Karpas-422 (cell line): ENCODE data around the gene SLC12A5. TPM values are rescaled to one million over a fixed set of nuclear protein-coding genes. Genes with fewer than 3 reads are reported as not detected.
"Not testable (repeated sequence)": the region's sequence is repeated elsewhere in the genome, so short reads cannot be mapped to it uniquely, and the experiment has no call there.

ENCODE experiments used
- DNase-seq: peaks from one replicate; pipeline ENCODE4 v3.0.0-alpha.2; 2015
- H2AFZ ChIP-seq: fragments of 200-600 bp; sonication (generic); 2 replicates; pipeline ENCODE4 v1.6.1; 2014; ENCODE audit warnings: antibody characterized with exemption, low read length, mixed read lengths
- H3K27ac ChIP-seq: fragments of 200-600 bp; sonication (generic); 2 replicates; pipeline ENCODE4 v1.5.1; 2014; ENCODE audit warnings: mild to moderate bottlenecking, low read length, moderate library complexity
- H3K27me3 ChIP-seq: fragments of 200-600 bp; sonication (generic); 2 replicates; pipeline ENCODE4 v1.6.1; 2014; ENCODE audit warnings: low read length, mixed read lengths
- H3K36me3 ChIP-seq: fragments of 200-600 bp; sonication (generic); 2 replicates; pipeline ENCODE4 v1.6.1; 2014; ENCODE audit warnings: low read length, mixed read lengths; ENCODE audit not compliant: insufficient read depth
- H3K4me1 ChIP-seq: fragments of 200-600 bp; sonication (generic); 2 replicates; pipeline ENCODE4 v1.6.1; 2014; ENCODE audit warnings: mild to moderate bottlenecking, low read length, mixed read lengths
- H3K4me2 ChIP-seq: fragments of 200-600 bp; sonication (generic); 2 replicates; pipeline ENCODE4 v1.6.1; 2014; ENCODE audit warnings: low read length, low read depth, mild to moderate bottlenecking; ENCODE audit not compliant: poor library complexity, severe bottlenecking
- H3K4me3 ChIP-seq: fragments of 200-600 bp; sonication (generic); 2 replicates; pipeline ENCODE4 v1.5.1; 2014; ENCODE audit warnings: mild to moderate bottlenecking, antibody characterized with exemption, low read length, mixed read lengths
- H3K79me2 ChIP-seq: fragments of 200-600 bp; sonication (generic); 2 replicates; pipeline ENCODE4 v1.6.1; 2014; ENCODE audit warnings: mild to moderate bottlenecking, low read length, mixed read lengths
- H3K9ac ChIP-seq: fragments of 200-600 bp; sonication (generic); 2 replicates; pipeline ENCODE4 v1.6.0; 2014; ENCODE audit warnings: low read length
- H3K9me2 ChIP-seq: fragments of 200-600 bp; sonication (generic), shearing (Covaris generic); replicated peaks from 2 replicates; pipeline ENCODE4 v1.6.0; 2014; ENCODE audit warnings: mild to moderate bottlenecking, low read length, moderate library complexity; ENCODE audit not compliant: insufficient read depth
- H3K9me3 ChIP-seq: fragments of 300-700, 200-600 bp; sonication (generic); 2 replicates; pipeline ENCODE4 v1.6.1; 2014; ENCODE audit warnings: low read length, mixed read lengths
- H4K20me1 ChIP-seq: fragments of 200-600 bp; sonication (generic); 2 replicates; pipeline ENCODE4 v1.6.1; 2014; ENCODE audit warnings: mild to moderate bottlenecking, antibody characterized with exemption, low read length, low read depth; ENCODE audit not compliant: insufficient read depth
- total RNA-seq: library from RNA; depleted of rRNA; stranded (reverse); fragments of >200 nt; shearing (Covaris generic); gene quantifications from 2 replicates; pipeline ENCODE4 v1.2.3, GENCODE V29; 2014; ENCODE audit warnings: low replicate concordance; rRNA removed

SLC12A5 gene
- not detected in 2 replicates for total RNA-seq

DNA sequence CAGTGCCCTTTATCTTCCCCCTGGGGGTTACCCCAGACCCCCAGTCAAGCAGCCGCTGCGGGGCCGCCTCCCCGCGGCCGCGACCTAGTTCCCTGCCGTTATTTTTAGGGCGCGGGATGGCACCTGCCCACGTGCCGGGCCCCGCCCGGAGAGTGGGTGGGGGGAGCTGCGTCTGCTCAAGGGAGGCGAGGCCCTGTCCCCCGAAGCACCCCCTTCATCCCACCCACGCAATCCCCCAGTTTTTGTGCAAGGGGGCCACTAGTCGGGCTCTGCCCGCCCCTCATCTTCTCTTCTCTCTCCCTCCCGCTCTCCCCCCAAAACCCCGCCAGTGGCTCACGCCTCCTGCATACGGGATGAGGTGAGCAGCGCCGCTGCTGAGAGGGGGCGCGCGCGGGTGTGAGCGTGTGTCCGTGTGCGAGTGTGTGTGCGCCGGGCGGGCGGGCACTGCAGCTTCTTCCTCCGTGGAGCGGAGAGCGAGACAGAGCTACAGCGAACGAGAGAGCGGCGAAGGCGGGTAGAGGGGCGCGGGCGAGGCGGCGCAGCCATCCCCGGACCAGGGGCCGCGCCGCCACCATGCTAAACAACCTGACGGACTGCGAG lies at the start of gene SLC12A5:
Gene SLC12A5 (plus strand): TSS at position 444 of the 600 bp plus-strand sequence. CDS start 130 bp downstream, at position 574.
- H3K27ac ChIP-seq: no peak within 1 kb of the TSS
- no peaks in the 10 kb centered on the region for H3K9me2 ChIP-seq
- no peaks in the 10 kb centered on the region for H3K27me3 ChIP-seq
- H3K36me3 ChIP-seq: no peaks in the 10 kb centered on the region
- no peaks in the 10 kb centered on the region for H3K4me1 ChIP-seq
- no peak within 1 kb of the TSS for H3K4me2 ChIP-seq
- DNase-seq: no peak
- H3K9me3 ChIP-seq: no peaks in the 10 kb centered on the region
- H4K20me1 ChIP-seq: no peaks in the 10 kb centered on the region
- no peak within 1 kb of the TSS for H3K9ac ChIP-seq
- no peak within 1 kb of the TSS for H3K4me3 ChIP-seq
- no peak within 1 kb of the TSS for H2AFZ ChIP-seq
- H3K79me2 ChIP-seq: no peaks in the 10 kb centered on the region

DNA sequence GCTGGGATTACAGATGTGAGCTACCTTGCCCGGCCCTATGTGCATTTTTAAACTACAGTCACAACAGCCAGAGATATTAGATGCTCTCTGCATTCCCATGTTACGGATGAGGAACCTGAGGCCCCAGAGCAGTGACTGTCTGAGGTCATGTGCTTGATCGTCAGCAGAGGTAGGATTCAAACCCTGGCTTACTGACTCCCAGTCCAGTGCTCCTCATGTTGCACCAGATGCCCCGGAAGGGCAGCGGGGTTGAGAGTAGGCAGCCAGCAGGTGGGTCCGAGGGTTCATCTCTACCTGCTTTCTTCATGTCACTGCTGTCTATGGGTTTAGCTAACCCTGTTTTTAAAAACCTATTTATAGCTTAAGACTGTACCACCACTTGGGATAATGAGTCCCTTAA lies 47.8 kb upstream of the SLC12A5 start:
- H3K4me2 ChIP-seq: no peak overlapping the region
- H4K20me1 ChIP-seq: no peaks in the 10 kb centered on the region

DNA sequence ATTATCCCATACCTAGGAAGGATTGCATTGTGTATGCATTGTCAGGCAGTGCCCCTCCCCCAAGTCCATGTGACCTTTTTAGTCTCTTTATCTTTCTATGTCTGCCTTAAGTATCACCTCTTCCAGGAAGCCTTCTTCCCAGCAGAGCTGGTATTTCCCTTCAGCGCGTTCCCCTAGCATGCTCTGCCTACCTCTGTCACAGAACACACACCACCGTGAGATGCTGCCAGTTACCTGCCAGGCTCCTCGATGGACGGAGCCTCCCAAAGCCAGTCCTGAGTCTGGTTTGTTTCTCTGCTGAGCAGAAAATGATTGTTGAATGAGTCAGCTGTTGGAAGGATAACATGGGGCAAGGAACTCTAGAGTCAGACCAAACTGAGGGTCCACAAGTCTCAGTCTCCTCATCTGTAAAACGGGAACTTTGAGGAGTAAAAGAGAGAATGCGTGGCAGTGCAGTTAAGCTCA lies 45.7 kb upstream of the SLC12A5 start:
- H3K4me3 ChIP-seq: no peak overlapping the region
- no peaks in the 10 kb centered on the region for H3K27me3 ChIP-seq
- H3K79me2 ChIP-seq: no peaks in the 10 kb centered on the region
- DNase-seq: no peak
- no peak overlapping the region for H3K4me2 ChIP-seq
- H2AFZ ChIP-seq: no peak overlapping the region
- H3K4me1 ChIP-seq: no peaks in the 10 kb centered on the region
- H4K20me1 ChIP-seq: no peaks in the 10 kb centered on the region
- no peaks in the 10 kb centered on the region for H3K9me3 ChIP-seq
- no peak overlapping the region for H3K9ac ChIP-seq
- no peak overlapping the region for H3K27ac ChIP-seq
- H3K9me2 ChIP-seq: no peaks in the 10 kb centered on the region
- H3K36me3 ChIP-seq: no peaks in the 10 kb centered on the region

More for the DNA sequence above, 47.8 kb upstream of the SLC12A5 start:
- DNase-seq: no peak
- Histone ChIP-seq H3K9me2 (no peaks in the 10 kb centered on the region), H3K27ac (no peak overlapping the region), H3K9me3 (no peaks in the 10 kb centered on the region), H3K4me1 (peaks cover 5% of the 10 kb centered on the region), H3K79me2 (no peaks in the 10 kb centered on the region), H3K27me3 (no peaks in the 10 kb centered on the region), H2AFZ (no peak overlapping the region), H3K4me3 (no peak overlapping the region), H3K36me3 (no peaks in the 10 kb centered on the region), H3K9ac (no peak overlapping the region)

DNA sequence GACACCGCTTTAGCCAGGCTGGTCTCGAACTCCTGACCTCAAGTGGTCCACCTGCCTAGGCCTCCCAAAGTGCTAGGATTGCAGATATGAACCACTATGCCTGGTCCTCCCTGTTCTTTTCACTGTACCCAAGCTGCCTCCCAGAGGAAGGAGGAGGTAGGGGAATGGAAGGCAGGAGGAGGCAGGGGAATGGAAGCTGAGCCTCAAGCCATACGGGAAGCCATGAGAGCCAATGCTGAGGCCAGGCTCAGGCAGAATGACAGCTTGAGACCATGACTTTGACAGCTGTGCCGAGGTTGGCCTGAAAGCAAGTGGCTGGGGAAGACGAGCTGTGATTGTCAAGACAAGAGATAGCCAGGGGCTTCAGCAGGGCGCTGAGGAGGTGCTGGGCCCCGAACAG lies 43.4 kb upstream of the SLC12A5 start:
- H4K20me1 ChIP-seq: no peaks in the 10 kb centered on the region
- H3K9ac ChIP-seq: no peak overlapping the region
- H3K79me2 ChIP-seq: no peaks in the 10 kb centered on the region
- H3K9me2 ChIP-seq: no peaks in the 10 kb centered on the region
- H3K27ac ChIP-seq: no peak overlapping the region
- no peak for DNase-seq
- H3K4me2 ChIP-seq: no peak overlapping the region
- H3K4me1 ChIP-seq: no peaks in the 10 kb centered on the region
- no peaks in the 10 kb centered on the region for H3K27me3 ChIP-seq
- H3K4me3 ChIP-seq: no peak overlapping the region
- no peaks in the 10 kb centered on the region for H3K36me3 ChIP-seq
- no peaks in the 10 kb centered on the region for H3K9me3 ChIP-seq
- no peak overlapping the region for H2AFZ ChIP-seq

DNA sequence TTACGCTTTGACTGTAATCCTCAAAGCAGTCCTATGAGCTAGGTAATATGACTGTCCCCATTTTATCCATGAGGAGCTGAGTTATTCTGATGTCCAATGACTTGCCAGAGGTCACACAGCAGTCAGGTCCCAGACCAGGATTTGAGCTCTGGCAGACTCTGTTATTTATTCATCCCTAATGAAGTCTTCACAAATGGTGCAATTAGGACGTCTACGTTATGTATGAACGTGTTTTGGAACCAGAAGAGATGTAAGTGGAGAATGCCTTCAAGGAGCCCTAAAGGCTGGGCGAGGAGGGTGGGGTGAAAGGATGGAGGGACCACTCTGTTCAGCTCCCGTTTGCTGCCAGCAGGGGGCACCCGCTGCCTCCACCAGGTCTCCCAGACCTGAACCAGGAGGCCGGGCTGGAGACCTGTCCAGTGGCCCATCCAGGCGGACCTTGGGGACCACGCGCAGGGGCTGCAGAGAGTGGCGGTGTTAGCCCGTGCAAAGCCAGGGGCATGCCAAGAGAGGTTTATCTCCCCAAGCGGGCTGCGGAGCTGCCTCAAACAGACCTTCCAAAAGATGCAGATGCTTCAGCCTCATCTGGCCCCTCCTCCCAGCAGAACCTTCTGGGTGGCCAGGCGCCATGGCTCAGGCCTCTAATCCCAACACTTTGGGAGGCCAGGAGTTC lies 41.8 kb upstream of the SLC12A5 start:
- H3K9ac ChIP-seq: no peak overlapping the region
- no peaks in the 10 kb centered on the region for H3K27me3 ChIP-seq
- H4K20me1 ChIP-seq: no peaks in the 10 kb centered on the region
- no peak overlapping the region for H3K4me2 ChIP-seq
- H3K4me3 ChIP-seq: no peak overlapping the region
- peaks cover 3% of the 10 kb centered on the region; the same call in 1 of the 2 replicates for H3K4me1 ChIP-seq
- no peaks in the 10 kb centered on the region for H3K36me3 ChIP-seq
- DNase-seq: peak; percentile 88
- no peak overlapping the region for H3K27ac ChIP-seq
- H3K9me2 ChIP-seq: no peaks in the 10 kb centered on the region
- H3K79me2 ChIP-seq: no peaks in the 10 kb centered on the region
- no peak overlapping the region for H2AFZ ChIP-seq
- H3K9me3 ChIP-seq: no peaks in the 10 kb centered on the region

DNA sequence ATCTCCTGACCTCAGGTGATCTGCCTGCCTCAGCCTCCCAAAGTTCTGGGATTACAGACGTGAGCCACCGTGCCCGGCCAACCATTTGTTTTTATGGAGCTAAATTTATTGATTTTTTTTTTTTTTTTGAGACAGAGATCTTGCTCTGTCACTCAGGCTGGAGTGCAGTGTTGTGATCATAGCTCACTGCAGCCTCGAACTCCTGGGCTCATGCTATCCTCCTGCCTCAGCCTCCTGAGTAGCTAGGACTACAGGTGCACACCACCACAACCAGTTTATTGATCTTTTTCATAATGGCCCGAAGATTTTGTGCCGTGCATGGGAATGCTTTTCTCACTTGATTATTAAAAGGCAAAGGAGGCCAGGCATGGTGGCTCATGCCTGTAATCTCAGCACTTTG lies 40.2 kb upstream of the SLC12A5 start:
- not testable (repeated sequence) for H3K4me1 ChIP-seq, DNase-seq, H3K4me2 ChIP-seq, H3K36me3 ChIP-seq, H4K20me1 ChIP-seq, H3K9me3 ChIP-seq, H3K79me2 ChIP-seq, H3K27ac ChIP-seq, H3K9ac ChIP-seq, H2AFZ ChIP-seq, H3K4me3 ChIP-seq, H3K9me2 ChIP-seq, H3K27me3 ChIP-seq

DNA sequence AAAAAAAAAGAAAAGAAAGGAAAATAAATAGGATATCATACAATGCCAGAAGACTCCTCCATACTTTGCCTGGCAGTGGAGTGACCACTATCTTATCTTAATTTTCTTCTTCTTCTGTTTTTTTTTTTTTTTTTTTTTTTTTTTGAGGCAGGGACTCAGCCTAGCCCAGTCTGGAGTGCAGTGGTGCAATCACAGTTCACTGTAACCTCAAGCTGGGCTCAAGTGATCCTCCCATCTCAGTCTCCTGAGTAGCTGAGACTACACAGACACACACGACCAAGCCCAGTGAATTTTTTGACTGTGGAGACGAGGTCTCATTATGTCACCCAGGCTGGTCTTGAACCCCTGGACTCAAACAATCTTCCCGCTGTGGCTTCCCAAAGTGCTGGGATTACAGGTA lies 37.4 kb upstream of the SLC12A5 start:
- DNase-seq: no peak
- no peaks in the 10 kb centered on the region for H3K79me2 ChIP-seq
- no peaks in the 10 kb centered on the region for H3K27me3 ChIP-seq
- H3K4me3 ChIP-seq: no peak overlapping the region
- H3K4me2 ChIP-seq: no peak overlapping the region
- no peak overlapping the region for H2AFZ ChIP-seq
- no peak overlapping the region for H3K9ac ChIP-seq
- H3K9me2 ChIP-seq: no peaks in the 10 kb centered on the region
- H3K4me1 ChIP-seq: peaks cover 3% of the 10 kb centered on the region; the same call in 1 of the 2 replicates
- H3K9me3 ChIP-seq: no peaks in the 10 kb centered on the region
- no peak overlapping the region for H3K27ac ChIP-seq
- no peaks in the 10 kb centered on the region for H4K20me1 ChIP-seq
- no peaks in the 10 kb centered on the region for H3K36me3 ChIP-seq

DNA sequence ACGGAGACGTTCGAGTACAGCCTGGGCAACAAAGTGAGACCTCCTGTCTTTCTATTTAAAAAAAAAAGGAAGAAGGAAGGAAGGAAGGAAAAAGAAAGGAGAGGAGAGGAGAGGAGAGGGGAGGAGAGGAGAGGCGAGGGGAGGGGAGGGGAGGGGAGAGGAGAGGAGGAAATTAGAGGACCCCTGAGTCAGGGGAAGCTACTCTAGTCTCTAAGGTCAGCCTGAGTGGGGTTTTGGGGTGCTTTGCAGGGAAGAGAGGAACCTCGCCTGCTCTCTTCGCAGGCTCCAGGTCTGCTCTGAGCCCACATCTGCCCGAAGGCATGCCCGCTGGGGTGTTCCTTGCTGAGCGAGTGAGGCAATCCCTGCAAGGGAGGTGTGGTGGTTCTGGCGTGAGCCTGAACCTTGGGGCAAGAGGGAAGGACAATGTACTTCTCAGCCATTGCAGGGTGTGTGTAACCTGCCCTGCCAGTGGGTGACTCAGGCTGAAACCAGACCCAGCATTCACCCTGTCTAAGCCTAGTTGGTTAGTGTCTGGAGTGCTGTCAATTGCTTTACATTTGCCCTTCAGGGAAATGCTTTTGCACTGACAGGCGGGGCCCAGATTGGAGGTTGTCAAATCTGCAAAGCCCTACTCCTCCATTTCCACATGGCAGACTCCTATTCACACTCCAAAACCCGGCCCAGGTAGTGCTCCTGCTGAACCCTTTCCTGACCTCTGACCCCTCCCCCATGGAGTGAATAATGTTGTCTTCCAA lies 35.6 kb upstream of the SLC12A5 start:
- no peaks in the 10 kb centered on the region for H3K36me3 ChIP-seq
- no peak overlapping the region for H3K4me3 ChIP-seq
- no peak overlapping the region for H2AFZ ChIP-seq
- H3K4me2 ChIP-seq: no peak overlapping the region
- no peaks in the 10 kb centered on the region for H3K9me3 ChIP-seq
- peaks cover 3% of the 10 kb centered on the region; the same call in 1 of the 2 replicates for H3K4me1 ChIP-seq
- DNase-seq: no peak
- H3K79me2 ChIP-seq: no peaks in the 10 kb centered on the region
- no peaks in the 10 kb centered on the region for H3K9me2 ChIP-seq
- no peak overlapping the region for H3K9ac ChIP-seq
- no peak overlapping the region for H3K27ac ChIP-seq
- H4K20me1 ChIP-seq: no peaks in the 10 kb centered on the region
- H3K27me3 ChIP-seq: no peaks in the 10 kb centered on the region
